Liver (tissue), 3 donors: Measurements from ENCODE around the gene DNHD1.

Experiments
- EGR1 ChIP-seq, 2 donors: IDR thresholded peaks; 2 replicates each; pipeline ENCODE4 v1.6.1; 2016 to 2018; ENCODE audit warnings: antibody characterized with exemption in 2 of 2, low read depth in 2 of 2
- GABPA ChIP-seq, 2 donors: IDR thresholded peaks in 1 of 2; conservative IDR thresholded peaks in 1 of 2; 2 replicates each; pipeline ENCODE4 v1.6.1; 2016; ENCODE audit warnings: antibody characterized with exemption in 2 of 2, mild to moderate bottlenecking in 1 of 2, moderate library complexity in 1 of 2
- JUND ChIP-seq, 2 donors: IDR thresholded peaks; 2 replicates each; pipeline ENCODE4 v1.6.1; 2016; ENCODE audit warnings: antibody characterized with exemption in 2 of 2
- RAD21 ChIP-seq, 2 donors: IDR thresholded peaks; 2 replicates each; pipeline ENCODE4 v1.6.1; 2016; ENCODE audit warnings: antibody characterized with exemption in 2 of 2, mild to moderate bottlenecking in 2 of 2
- RXRA ChIP-seq, 2 donors: IDR thresholded peaks; 2 replicates each; pipeline ENCODE4 v1.6.1; 2017 to 2018; ENCODE audit warnings: antibody characterized with exemption in 2 of 2, mild to moderate bottlenecking in 1 of 2
- SP1 ChIP-seq: IDR thresholded peaks from 2 replicates; pipeline ENCODE4 v1.6.1; 2018; ENCODE audit warnings: antibody characterized with exemption, mild to moderate bottlenecking
- YY1 ChIP-seq: IDR thresholded peaks from 2 replicates; pipeline ENCODE4 v1.6.1; 2016; ENCODE audit warnings: antibody characterized with exemption, mild to moderate bottlenecking
- TF ChIP-seq, protein P1 (sequence below): fragments of 150-350 bp; IDR thresholded peaks from 2 replicates; pipeline ENCODE4 v1.5.1; 2017; ENCODE audit warnings: improper control_type of control experiment, low read depth, low read length; ENCODE audit not compliant: missing input control
- TF ChIP-seq, protein P2 (sequence below): IDR thresholded peaks from 2 replicates; pipeline ENCODE4 v1.6.1; 2016; ENCODE audit warnings: antibody characterized with exemption, mild to moderate bottlenecking
- donor health status: healthy.
- donor health status: healthy.

DNA sequence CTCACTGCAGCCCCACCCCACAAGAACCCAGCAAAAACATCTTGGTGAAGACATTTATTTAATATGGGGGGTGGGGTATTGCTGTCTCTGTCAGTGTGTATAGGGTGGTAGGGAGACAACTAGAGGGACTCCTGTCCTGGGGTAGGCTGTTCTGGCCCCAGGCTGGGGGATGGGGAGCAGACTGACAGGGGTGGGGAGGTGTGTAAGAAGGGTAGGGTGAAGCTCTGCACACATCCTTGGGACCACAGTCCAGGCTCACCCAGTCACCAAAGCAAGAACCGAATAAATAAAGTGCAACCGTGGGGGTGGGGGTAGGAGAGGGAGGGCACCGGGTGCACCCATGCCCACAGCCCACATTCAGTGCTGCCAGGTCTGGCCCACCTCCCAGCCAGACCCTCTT lies 48.5 kb upstream of the DNHD1 start:
- TF ChIP-seq, protein P1, sequence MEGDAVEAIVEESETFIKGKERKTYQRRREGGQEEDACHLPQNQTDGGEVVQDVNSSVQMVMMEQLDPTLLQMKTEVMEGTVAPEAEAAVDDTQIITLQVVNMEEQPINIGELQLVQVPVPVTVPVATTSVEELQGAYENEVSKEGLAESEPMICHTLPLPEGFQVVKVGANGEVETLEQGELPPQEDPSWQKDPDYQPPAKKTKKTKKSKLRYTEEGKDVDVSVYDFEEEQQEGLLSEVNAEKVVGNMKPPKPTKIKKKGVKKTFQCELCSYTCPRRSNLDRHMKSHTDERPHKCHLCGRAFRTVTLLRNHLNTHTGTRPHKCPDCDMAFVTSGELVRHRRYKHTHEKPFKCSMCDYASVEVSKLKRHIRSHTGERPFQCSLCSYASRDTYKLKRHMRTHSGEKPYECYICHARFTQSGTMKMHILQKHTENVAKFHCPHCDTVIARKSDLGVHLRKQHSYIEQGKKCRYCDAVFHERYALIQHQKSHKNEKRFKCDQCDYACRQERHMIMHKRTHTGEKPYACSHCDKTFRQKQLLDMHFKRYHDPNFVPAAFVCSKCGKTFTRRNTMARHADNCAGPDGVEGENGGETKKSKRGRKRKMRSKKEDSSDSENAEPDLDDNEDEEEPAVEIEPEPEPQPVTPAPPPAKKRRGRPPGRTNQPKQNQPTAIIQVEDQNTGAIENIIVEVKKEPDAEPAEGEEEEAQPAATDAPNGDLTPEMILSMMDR = no peak
- TF ChIP-seq GABPA (IDR thresholded peaks at IDR 0.05 in 1 of 2, conservative IDR thresholded peaks at IDR 0.05 in 1 of 2) (no peak), YY1 (no peak), RAD21 (IDR thresholded peaks at IDR 0.05) (no peak), EGR1 (IDR thresholded peaks at IDR 0.05; ENCODE audit: low read depth in 2 of 2) (no peak), SP1 (no peak), JUND (IDR thresholded peaks at IDR 0.05) (no peak), RXRA (IDR thresholded peaks at IDR 0.05) (no peak)
- TF ChIP-seq, protein P2, sequence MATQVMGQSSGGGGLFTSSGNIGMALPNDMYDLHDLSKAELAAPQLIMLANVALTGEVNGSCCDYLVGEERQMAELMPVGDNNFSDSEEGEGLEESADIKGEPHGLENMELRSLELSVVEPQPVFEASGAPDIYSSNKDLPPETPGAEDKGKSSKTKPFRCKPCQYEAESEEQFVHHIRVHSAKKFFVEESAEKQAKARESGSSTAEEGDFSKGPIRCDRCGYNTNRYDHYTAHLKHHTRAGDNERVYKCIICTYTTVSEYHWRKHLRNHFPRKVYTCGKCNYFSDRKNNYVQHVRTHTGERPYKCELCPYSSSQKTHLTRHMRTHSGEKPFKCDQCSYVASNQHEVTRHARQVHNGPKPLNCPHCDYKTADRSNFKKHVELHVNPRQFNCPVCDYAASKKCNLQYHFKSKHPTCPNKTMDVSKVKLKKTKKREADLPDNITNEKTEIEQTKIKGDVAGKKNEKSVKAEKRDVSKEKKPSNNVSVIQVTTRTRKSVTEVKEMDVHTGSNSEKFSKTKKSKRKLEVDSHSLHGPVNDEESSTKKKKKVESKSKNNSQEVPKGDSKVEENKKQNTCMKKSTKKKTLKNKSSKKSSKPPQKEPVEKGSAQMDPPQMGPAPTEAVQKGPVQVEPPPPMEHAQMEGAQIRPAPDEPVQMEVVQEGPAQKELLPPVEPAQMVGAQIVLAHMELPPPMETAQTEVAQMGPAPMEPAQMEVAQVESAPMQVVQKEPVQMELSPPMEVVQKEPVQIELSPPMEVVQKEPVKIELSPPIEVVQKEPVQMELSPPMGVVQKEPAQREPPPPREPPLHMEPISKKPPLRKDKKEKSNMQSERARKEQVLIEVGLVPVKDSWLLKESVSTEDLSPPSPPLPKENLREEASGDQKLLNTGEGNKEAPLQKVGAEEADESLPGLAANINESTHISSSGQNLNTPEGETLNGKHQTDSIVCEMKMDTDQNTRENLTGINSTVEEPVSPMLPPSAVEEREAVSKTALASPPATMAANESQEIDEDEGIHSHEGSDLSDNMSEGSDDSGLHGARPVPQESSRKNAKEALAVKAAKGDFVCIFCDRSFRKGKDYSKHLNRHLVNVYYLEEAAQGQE = no peak
